Thyroid gland (tissue), 4 donors: ENCODE results near the gene CLIP1.
"Not testable (repeated sequence)": the region's sequence is repeated elsewhere in the genome, so short reads cannot be mapped to it uniquely, and the experiment has no call there.

Experiments used
- POLR2A ChIP-seq, 2 donors: fragments of 450-650 bp; IDR thresholded peaks; one replicate each; pipeline ENCODE4 v1.6.1; 2017; ENCODE audit warnings: antibody characterized with exemption in 2 of 2, mild to moderate bottlenecking in 2 of 2, moderate library complexity in 1 of 2
- TF ChIP-seq, protein P1 (sequence below), 6 experiments: fragments of 200-600 bp in 3 of 6; fragments of 450-650 bp in 3 of 6; sonication (generic) in 3 of 6; IDR thresholded peaks; one replicate each; pipeline ENCODE4 v1.5.1; 2016 to 2019; ENCODE audit warnings: antibody characterized with exemption in 6 of 6, mild to moderate bottlenecking in 2 of 6, inconsistent platforms in 1 of 6, moderate library complexity in 1 of 6

DNA sequence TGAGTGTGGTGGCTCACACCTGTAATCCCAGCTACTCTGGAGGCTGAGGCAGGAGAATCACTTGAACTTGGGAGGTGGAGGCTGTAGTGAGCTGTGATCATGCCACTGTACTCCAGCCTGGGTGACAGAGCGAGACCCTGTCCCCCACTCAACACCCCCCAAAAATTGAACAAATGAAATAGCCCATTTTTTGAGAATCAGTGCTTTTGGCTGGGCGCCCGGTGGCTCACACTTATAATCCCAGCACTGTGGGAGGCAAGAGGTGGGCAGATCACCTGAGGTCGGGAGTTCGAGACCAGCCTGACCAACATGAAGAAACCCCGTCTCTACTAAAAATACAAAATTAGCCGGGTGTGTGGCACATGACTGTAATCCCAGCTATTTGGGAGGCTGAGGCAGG lies 48.1 kb upstream of the CLIP1 start:
- TF ChIP-seq POLR2A (IDR thresholded peaks at IDR 0.05): not testable (repeated sequence)
- TF ChIP-seq, protein P1, sequence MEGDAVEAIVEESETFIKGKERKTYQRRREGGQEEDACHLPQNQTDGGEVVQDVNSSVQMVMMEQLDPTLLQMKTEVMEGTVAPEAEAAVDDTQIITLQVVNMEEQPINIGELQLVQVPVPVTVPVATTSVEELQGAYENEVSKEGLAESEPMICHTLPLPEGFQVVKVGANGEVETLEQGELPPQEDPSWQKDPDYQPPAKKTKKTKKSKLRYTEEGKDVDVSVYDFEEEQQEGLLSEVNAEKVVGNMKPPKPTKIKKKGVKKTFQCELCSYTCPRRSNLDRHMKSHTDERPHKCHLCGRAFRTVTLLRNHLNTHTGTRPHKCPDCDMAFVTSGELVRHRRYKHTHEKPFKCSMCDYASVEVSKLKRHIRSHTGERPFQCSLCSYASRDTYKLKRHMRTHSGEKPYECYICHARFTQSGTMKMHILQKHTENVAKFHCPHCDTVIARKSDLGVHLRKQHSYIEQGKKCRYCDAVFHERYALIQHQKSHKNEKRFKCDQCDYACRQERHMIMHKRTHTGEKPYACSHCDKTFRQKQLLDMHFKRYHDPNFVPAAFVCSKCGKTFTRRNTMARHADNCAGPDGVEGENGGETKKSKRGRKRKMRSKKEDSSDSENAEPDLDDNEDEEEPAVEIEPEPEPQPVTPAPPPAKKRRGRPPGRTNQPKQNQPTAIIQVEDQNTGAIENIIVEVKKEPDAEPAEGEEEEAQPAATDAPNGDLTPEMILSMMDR (IDR thresholded peaks at IDR 0.05): not testable (repeated sequence)
